Panc1 (cell line): ENCODE measurements around the gene ADGRG2.

Source experiments
- CTCF ChIP-seq: fragments of 450-650 bp; IDR thresholded peaks from 2 replicates; pipeline ENCODE4 v1.5.1; 2017; ENCODE audit warnings: mild to moderate bottlenecking
- POLR2AphosphoS5 ChIP-seq: IDR thresholded peaks from 2 replicates; pipeline ENCODE4 v1.6.1; 2012; ENCODE audit warnings: mild to moderate bottlenecking, low read depth, low read length, moderate library complexity
- REST ChIP-seq, 2 experiments: IDR thresholded peaks; 2 replicates each; pipeline ENCODE4 v1.6.1; 2011 to 2012; ENCODE audit warnings: low read depth in 2 of 2, control low read depth in 1 of 2, low read length in 1 of 2, mild to moderate bottlenecking in 1 of 2, moderate library complexity in 1 of 2; ENCODE audit not compliant: insufficient read depth in 1 of 2

GRCh38 chrX:18974993-18975392 is 147.3 kb downstream of the ADGRG2 start:
- TF ChIP-seq CTCF: no peak
- no peak for TF ChIP-seq POLR2AphosphoS5
- TF ChIP-seq REST (IDR thresholded peaks at IDR 0.05; ENCODE audit: insufficient read depth in 1 of 2, low read depth in 2 of 2, low read length in 1 of 2): no peak
